K562 (cell line): ENCODE measurements around the gene PICK1. TPM values are rescaled to one million over a fixed set of nuclear protein-coding genes. Genes with fewer than 3 reads are reported as not detected.

Experiments
- BMI1 ChIP-seq: fragments of 150-350 bp; IDR thresholded peaks from 2 replicates; pipeline ENCODE4 v1.6.1; 2014; ENCODE audit warnings: low read length
- CBFA2T2 ChIP-seq: fragments of 450-650 bp; conservative IDR thresholded peaks from 2 replicates; pipeline ENCODE4 v1.6.1; 2017; ENCODE audit warnings: mild to moderate bottlenecking
- CBFA2T3 ChIP-seq: fragments of 450-650 bp; IDR thresholded peaks from 2 replicates; pipeline ENCODE4 v1.6.1; 2017
- CREM ChIP-seq: IDR thresholded peaks from 2 replicates; pipeline ENCODE4 v1.6.1; 2014; ENCODE audit warnings: antibody characterized with exemption, low read depth
- EGR1 ChIP-seq: fragments of 450-650 bp; conservative IDR thresholded peaks from 2 replicates; pipeline ENCODE4 v1.6.1; 2017; ENCODE audit warnings: mild to moderate bottlenecking
- JUND ChIP-seq, 2 experiments: IDR thresholded peaks; 2 replicates in 1 of 2; 3 replicates in 1 of 2; pipeline ENCODE4 v1.6.1; 2011; ENCODE audit warnings: borderline replicate concordance in 2 of 2, low read depth in 2 of 2, low read length in 2 of 2, improper control_type of control experiment in 1 of 2, missing biosample characterization in 1 of 2, missing genetic modification characterization in 1 of 2, missing genetic modification reagents in 1 of 2
- MEIS2 ChIP-seq: fragments of 450-650 bp; IDR thresholded peaks from 2 replicates; pipeline ENCODE4 v1.6.1; 2014; ENCODE audit warnings: mild to moderate bottlenecking; ENCODE audit not compliant: partially characterized antibody
- MTA2 ChIP-seq: fragments of 450-650 bp; IDR thresholded peaks from 2 replicates; pipeline ENCODE4 v1.6.1; 2016; ENCODE audit warnings: low read depth
- SMAD1 ChIP-seq: fragments of 150-350 bp; IDR thresholded peaks from 2 replicates; pipeline ENCODE4 v1.6.1; 2014; ENCODE audit warnings: low read length, low read depth; ENCODE audit not compliant: partially characterized antibody
- YY1 ChIP-seq, 3 experiments: IDR thresholded peaks; 2 replicates each; pipeline ENCODE4 v1.6.1; 2011; ENCODE audit warnings: low read length in 2 of 3, mild to moderate bottlenecking in 2 of 3, moderate library complexity in 2 of 3, borderline replicate concordance in 1 of 3, control low read depth in 1 of 3, low read depth in 1 of 3; ENCODE audit not compliant: insufficient read depth in 3 of 3, insufficient replicate concordance in 2 of 3, control insufficient read depth in 1 of 3, insufficient read length in 1 of 3; ENCODE audit errors: extremely low read depth in 1 of 3
- ZFP1 ChIP-seq: fragments of 450-650 bp; formaldehyde crosslinking; IDR thresholded peaks from 2 replicates; pipeline ENCODE4 v1.4.0; 2020; ENCODE audit warnings: mild to moderate bottlenecking, mixed read lengths
- ZNF124 ChIP-seq: sonication (generic); formaldehyde crosslinking; IDR thresholded peaks from 2 replicates; pipeline ENCODE4 v1.8.1; 2022; ENCODE audit warnings: missing genetic modification reagents
- ZNF224 ChIP-seq: sonication (generic); formaldehyde crosslinking; IDR thresholded peaks from 2 replicates; pipeline ENCODE4 v1.8.0; 2022; ENCODE audit warnings: mild to moderate bottlenecking, missing genetic modification reagents
- ZNF23 ChIP-seq: fragments of 250-450 bp; sonication (Bioruptor Pico); IDR thresholded peaks from 2 replicates; pipeline ENCODE4 v1.4.0; 2020; ENCODE audit warnings: mild to moderate bottlenecking
- polyA plus RNA-seq, 8 experiments: library from polyadenylated mRNA; depleted of rRNA in 4 of 8; stranded (reverse) in 5 of 8; unstranded in 3 of 8; fragments of >200 nt; fragmentation: Nextera tagmentation in 2 of 8; fragmentation: Illumina TruSeq in 1 of 8; extraction: Ambion mirVana in 2 of 8; extraction: Trizol in 1 of 8; gene quantifications; 2 replicates each; pipeline versions ENCODE4 v1.2.1 to v1.2.3, GENCODE V29; 2011 to 2014; ENCODE audit warnings: inconsistent platforms in 1 of 8, missing spikeins in 1 of 8
- total RNA-seq, 7 experiments: library from RNA; depleted of rRNA in 6 of 7; stranded (reverse); fragments of >200 nt in 6 of 7; fragmentation: Illumina TruSeq in 2 of 7; extraction: Trizol in 2 of 7; gene quantifications; 2 replicates each; pipeline versions ENCODE4 v1.2.1 to v1.2.3, GENCODE V29; 2011 to 2021; ENCODE audit warnings: low replicate concordance in 1 of 7
- TF ChIP-seq, protein P1 (sequence below): fragments of 250-450 bp; sonication (Bioruptor Pico); IDR thresholded peaks from 2 replicates; pipeline ENCODE4 v1.8.0; 2021; ENCODE audit warnings: borderline replicate concordance, mild to moderate bottlenecking, moderate library complexity; ENCODE audit not compliant: poor library complexity, severe bottlenecking

Gene PICK1
- total and polyA plus RNA-seq, 9 of the 15 experiments (the other 6 are each of a cell fraction or from before 2014, with no cell fraction given) = 0.06 to 11.0 (median 7.9) TPM; not detected in 1

DNA sequence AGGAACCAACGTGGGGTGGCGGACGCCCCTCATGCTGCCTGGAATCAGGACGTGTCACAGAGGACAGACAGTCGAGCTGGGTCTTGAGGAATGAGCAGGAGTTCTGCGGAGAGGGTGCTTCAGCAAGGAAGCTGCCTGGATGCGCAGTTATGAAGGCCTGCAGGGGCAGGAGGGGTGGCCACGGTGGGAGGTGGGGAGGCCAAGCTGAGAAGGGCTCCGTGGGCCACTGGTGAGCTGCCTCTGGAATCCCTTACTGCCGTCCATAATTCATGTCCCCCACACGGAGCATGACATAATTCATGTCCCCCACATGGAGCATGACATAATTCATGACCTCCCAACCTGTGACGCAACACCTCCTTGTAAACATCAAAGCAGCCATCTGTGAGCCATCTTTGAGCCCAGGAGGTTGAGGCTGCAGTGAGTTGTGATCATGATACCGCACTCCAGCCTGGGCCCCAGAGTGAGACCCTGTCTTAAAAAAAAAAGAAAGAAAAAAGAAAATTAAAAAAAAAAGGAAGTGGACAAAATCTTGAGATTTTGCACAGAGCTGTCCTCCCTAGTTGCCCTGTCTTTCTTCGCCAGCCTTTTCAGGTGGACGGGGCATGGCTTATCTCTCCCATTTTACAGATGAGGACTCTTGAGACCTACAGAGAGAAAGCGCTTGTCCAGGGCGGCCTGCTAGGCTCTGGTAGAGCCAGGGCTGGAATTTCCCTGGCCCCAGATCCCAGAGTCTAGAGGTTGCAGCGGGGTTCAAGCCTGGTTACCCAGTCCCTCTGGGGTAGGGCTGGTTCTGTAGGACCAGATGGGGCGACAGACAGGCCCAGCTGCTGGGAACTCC is 24.3 kb upstream of the PICK1 start (continued):
- TF ChIP-seq YY1 (IDR thresholded peaks at IDR 0.05; ENCODE audit: borderline replicate concordance in 1 of 3, control insufficient read depth in 1 of 3, extremely low read depth in 1 of 3, insufficient read depth in 3 of 3, insufficient read length in 1 of 3, insufficient replicate concordance in 2 of 3, low read depth in 1 of 3, low read length in 2 of 3) (peak in 2 of 3 experiments; percentile 30 to 64), EGR1 (0 out of 2 replicates have a peak, but pooled peaks have one; percentile 19), ZFP1 (CRISPR knock-in tag) (no peak), ZNF224 (CRISPR knock-in tag) (no peak), CBFA2T2 (0 out of 2 replicates have a peak, but pooled peaks have one; percentile 27), CBFA2T3 (peak; percentile 59), JUND (IDR thresholded peaks at IDR 0.05; ENCODE audit: borderline replicate concordance, low read depth, low read length) (peak; percentile 78), JUND (tag; IDR thresholded peaks at IDR 0.05; ENCODE audit: borderline replicate concordance, low read depth, low read length) (peak; percentile 62; the same call in 1 of the 3 replicates), CREM (peak; percentile 85), SMAD1 (peak; percentile 84), MTA2 (no peak), ZNF124 (no peak), ZNF23 (CRISPR knock-in tag) (no peak), MEIS2 (peak; percentile 91), BMI1 (no peak)
- TF ChIP-seq, protein P1, sequence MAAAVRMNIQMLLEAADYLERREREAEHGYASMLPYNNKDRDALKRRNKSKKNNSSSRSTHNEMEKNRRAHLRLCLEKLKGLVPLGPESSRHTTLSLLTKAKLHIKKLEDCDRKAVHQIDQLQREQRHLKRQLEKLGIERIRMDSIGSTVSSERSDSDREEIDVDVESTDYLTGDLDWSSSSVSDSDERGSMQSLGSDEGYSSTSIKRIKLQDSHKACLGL (CRISPR knock-in tag) = no peak
